ENCODE data around the gene MAST4.

MAST4 gene

DNA sequence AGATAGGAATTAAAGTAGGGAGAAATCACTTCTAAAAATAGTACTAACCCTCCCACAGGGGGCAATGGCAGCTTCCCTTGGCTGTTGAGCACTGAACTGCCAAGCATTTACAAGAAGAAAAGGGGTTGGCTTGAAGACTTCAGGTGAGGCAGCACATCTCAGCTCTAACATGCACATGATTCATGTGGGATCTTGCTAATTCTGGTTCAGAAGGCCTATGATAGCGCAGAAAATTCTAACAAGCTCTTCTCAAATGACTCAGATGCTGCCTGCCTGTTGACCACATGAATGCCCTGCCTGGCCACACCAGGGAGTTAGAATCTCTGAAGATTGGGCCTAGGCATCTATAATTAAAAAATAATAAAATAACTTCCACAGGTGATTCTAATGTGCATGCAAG is 577.8 kb downstream of the MAST4 start:
- no peak overlapping the region for H3K27ac ChIP-seq
- DNase-seq (ENCODE audit: low spot score) = no peak
- TF ChIP-seq CTCF (conservative IDR thresholded peaks at IDR 0.05; ENCODE audit: low read depth) = no peak
- ChIA-PET POLR2A (ENCODE audit: low non-redundant PET) (no interaction called here), CTCF (interaction anchor here (0.6 to 1.1 kb wide), 2 partner anchors 15 to 17 kb away, joined by 3 read pairs; no protein-coding TSS in a partner anchor)

DNA sequence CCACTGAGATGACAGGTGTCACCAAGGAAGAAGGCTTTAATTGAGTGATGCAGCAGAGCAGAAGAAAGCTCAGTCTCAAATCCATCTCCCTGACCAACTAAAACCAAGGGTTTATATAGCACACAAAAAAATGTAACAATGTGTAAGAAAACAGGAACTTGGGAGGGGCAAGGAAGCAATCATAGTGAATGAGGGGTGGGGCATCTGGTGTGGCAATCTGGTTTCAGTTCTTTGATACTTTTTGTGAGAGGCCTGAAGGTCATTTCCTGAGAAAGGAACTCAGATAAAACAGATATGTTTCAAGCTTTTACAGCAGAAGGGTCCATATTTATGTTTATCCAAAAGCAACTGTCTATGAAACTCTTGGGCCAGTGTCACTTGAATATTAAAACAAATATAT is 580.7 kb downstream of the MAST4 start:
- POLR2A ChIA-PET (ENCODE audit: low non-redundant PET) = no interaction called here
- CTCF ChIA-PET = interaction anchor here (0.5 to 0.6 kb wide), 2 partner anchors 114 to 193 kb away, joined by 4 to 6 read pairs; no protein-coding TSS in a partner anchor
- no peak for DNase-seq (ENCODE audit: low spot score)
- H3K27ac ChIP-seq = no peak overlapping the region
- no peak for TF ChIP-seq CTCF (conservative IDR thresholded peaks at IDR 0.05; ENCODE audit: low read depth)

DNA sequence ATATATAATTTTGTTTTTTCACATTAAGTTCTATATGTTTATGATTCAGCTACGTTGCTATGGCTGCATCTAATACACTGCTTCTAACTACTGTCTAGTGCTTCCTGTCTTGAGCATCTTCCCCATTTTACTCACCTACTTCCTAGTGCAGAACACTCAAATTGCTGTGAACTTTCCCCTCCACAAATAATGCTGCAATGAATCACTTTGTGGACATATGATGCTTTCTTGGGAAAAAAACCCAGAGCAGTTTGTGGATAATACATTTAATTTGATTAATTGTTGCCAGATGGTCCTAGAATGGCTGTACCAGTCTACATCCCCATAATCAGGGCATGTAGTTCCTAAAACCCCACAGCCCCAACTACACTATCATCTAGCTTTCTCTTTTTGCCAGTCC is 581.9 kb downstream of the MAST4 start:
- CTCF ChIA-PET = no interaction called here
- no peak overlapping the region for H3K27ac ChIP-seq
- DNase-seq (ENCODE audit: low spot score) = no peak
- POLR2A ChIA-PET (ENCODE audit: low non-redundant PET) = no interaction called here
- TF ChIP-seq CTCF (conservative IDR thresholded peaks at IDR 0.05; ENCODE audit: low read depth) = no peak

GRCh38 chr5:67178966-67179365 is 582.8 kb downstream of the MAST4 start:
- no peak overlapping the region for H3K27ac ChIP-seq
- no peak for TF ChIP-seq CTCF (conservative IDR thresholded peaks at IDR 0.05; ENCODE audit: low read depth)
- ChIA-PET POLR2A (ENCODE audit: low non-redundant PET) (no interaction called here), CTCF (no interaction called here)
- DNase-seq (ENCODE audit: low spot score) = no peak

DNA sequence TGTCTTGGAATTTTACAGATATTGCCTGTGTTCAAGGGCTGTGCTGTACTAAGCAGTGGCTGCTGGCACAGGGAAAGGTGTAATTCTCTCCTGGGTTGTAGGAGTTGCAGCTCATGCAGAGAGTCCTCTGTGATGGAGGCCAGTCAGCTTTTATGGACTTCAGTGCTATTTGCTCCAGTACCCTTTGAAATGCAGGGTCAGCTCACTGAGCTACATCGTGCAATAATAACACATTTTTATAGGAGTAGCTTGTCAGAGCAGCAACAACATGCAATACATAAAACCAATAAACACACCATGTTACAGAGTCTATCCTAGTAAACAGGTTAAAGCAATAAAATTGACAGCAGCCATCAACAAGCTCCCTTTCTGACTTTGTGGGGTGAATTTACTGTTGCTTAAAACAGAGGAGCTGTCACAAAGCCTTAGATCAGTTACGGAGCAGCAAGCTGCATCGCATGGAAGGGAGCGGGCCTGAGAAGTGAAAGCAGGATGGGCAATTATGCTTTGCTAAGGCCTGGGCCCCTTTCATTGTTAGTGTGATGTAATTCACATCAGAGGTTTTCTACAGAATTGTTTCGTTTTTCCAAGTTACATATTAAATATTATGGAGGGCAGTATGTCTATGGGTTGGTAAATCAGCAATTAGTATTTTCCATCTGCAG is 583.6 kb downstream of the MAST4 start:
- TF ChIP-seq CTCF (conservative IDR thresholded peaks at IDR 0.05; ENCODE audit: low read depth) = no peak
- POLR2A ChIA-PET (ENCODE audit: low non-redundant PET) = no interaction called here
- H3K27ac ChIP-seq = no peak overlapping the region
- CTCF ChIA-PET = interaction anchor here (0.5 kb wide), 1 partner anchor 500 kb away, joined by 3 read pairs; no protein-coding TSS in a partner anchor
- DNase-seq (ENCODE audit: low spot score) = no peak

DNA sequence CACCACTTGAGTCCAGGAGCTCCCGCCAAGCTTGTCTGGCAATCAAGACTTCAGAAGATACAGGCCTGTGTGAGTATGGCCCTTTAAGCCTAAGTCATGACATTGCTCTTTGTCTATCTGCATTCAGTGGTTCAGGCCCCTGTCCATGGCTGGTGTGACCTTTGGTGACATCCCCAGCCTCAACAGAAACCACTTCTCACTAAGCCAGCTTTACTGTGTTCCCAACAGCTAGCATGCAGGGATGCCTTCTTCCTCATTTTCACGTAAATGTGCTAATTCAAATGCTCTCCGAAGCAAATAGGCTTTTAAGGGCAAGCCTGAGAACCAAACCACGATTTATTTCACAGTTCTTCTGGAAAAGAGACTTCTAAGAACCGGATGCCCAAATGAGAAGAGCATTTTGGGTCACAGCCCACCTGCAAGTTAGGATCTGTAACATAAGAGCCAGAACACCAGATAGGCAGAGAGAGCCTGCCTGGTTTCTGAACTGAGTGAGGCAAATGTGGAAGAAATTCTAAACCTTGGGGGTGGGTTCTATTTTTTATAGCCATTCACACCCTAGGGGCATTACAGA is 585.5 kb downstream of the MAST4 start:
- POLR2A ChIA-PET (ENCODE audit: low non-redundant PET) = no interaction called here
- CTCF ChIA-PET = no interaction called here
- TF ChIP-seq CTCF (conservative IDR thresholded peaks at IDR 0.05; ENCODE audit: low read depth) = no peak
- no peak overlapping the region for H3K27ac ChIP-seq
- no peak for DNase-seq (ENCODE audit: low spot score)

Measured in RWPE1 (cell line).